GM12878 (cell line): Measurements from ENCODE around the gene DDX39B. TPM values are rescaled to one million over a fixed set of nuclear protein-coding genes. Genes with fewer than 3 reads are reported as not detected.

ENCODE experiments used
- BACH1 ChIP-seq: fragments of 450-650 bp; IDR thresholded peaks from 2 replicates; pipeline ENCODE4 v1.6.1; 2017; ENCODE audit warnings: mild to moderate bottlenecking, borderline replicate concordance
- CHD4 ChIP-seq: fragments of 200-600 bp; sonication (generic); IDR thresholded peaks from 2 replicates; pipeline ENCODE4 v1.6.1; 2016; ENCODE audit warnings: mild to moderate bottlenecking
- FOXM1 ChIP-seq: IDR thresholded peaks from 2 replicates; pipeline ENCODE4 v1.6.1; 2012; ENCODE audit warnings: low read depth, mild to moderate bottlenecking, inconsistent platforms, low read length, moderate library complexity
- NBN ChIP-seq: fragments of 450-650 bp; IDR thresholded peaks from 2 replicates; pipeline ENCODE4 v1.6.1; 2016
- NFYB ChIP-seq: IDR thresholded peaks from 2 replicates; pipeline ENCODE4 v1.6.1; 2011; ENCODE audit warnings: low read depth, mild to moderate bottlenecking, low read length, improper control_type of control experiment, moderate library complexity; ENCODE audit not compliant: insufficient read depth
- RBBP5 ChIP-seq: fragments of 200-600 bp; sonication (generic); conservative IDR thresholded peaks from 2 replicates; pipeline ENCODE4 v1.6.1; 2016
- SMC3 ChIP-seq: IDR thresholded peaks from 2 replicates; pipeline ENCODE4 v1.6.1; 2011; ENCODE audit warnings: low read length, improper control_type of control experiment, borderline replicate concordance
- polyA plus RNA-seq, 11 experiments: library from polyadenylated mRNA; depleted of rRNA in 4 of 11; unstranded in 6 of 11; stranded (reverse) in 5 of 11; fragments of >200 nt; fragmentation: Nextera tagmentation in 4 of 11; fragmentation: Illumina TruSeq in 1 of 11; extraction: Ambion mirVana in 4 of 11; extraction: Trizol in 1 of 11; gene quantifications; 1 replicate in 1 of 11; 2 replicates in 10 of 11; pipeline versions ENCODE4 v1.2.1 to v1.2.3, GENCODE V29; 2011 to 2016; ENCODE audit warnings: inconsistent platforms in 2 of 11, missing spikeins in 2 of 11, low read depth in 1 of 11
- total RNA-seq, 4 experiments: library from RNA; depleted of rRNA in 3 of 4; stranded (reverse); fragments of >200 nt in 3 of 4; fragmentation: Illumina TruSeq in 1 of 4; extraction: Trizol in 1 of 4; gene quantifications; 2 replicates each; pipeline versions ENCODE4 v1.2.1 to v1.2.3, GENCODE V29; 2013 to 2021
- TF ChIP-seq, protein P1 (sequence below): fragments of 450-650 bp; IDR thresholded peaks from 2 replicates; pipeline ENCODE4 v1.6.1; 2017; ENCODE audit warnings: antibody characterized with exemption, mild to moderate bottlenecking, moderate library complexity
- TF ChIP-seq, protein P2 (sequence below): fragments of 450-650 bp; conservative IDR thresholded peaks from 2 replicates; pipeline ENCODE4 v1.6.1; 2017; ENCODE audit warnings: mild to moderate bottlenecking, moderate library complexity
- TF ChIP-seq, protein P3 (sequence below): IDR thresholded peaks from 2 replicates; pipeline ENCODE4 v1.6.1; 2011; ENCODE audit warnings: mild to moderate bottlenecking, low read depth, low read length, moderate library complexity; ENCODE audit not compliant: insufficient replicate concordance
- TF ChIP-seq, protein P4 (sequence below): fragments of 450-650 bp; formaldehyde crosslinking; IDR thresholded peaks from 2 replicates; pipeline ENCODE4 v1.4.0; 2022; ENCODE audit warnings: mild to moderate bottlenecking, moderate library complexity
- TF ChIP-seq, protein P5 (sequence below): fragments of 450-650 bp; IDR thresholded peaks from 2 replicates; pipeline ENCODE4 v1.6.1; 2016; ENCODE audit warnings: mild to moderate bottlenecking
- TF ChIP-seq, protein P6 (sequence below): IDR thresholded peaks from 2 replicates; pipeline ENCODE4 v1.6.1; 2012; ENCODE audit warnings: improper control_type of control experiment, low read depth, low read length; ENCODE audit not compliant: insufficient replicate concordance

The DDX39B gene
- total and polyA plus RNA-seq, 10 of the 15 experiments (the other 5 are each of a cell fraction or from before 2014, with no cell fraction given), result 271 to 661 (median 330) TPM

DNA sequence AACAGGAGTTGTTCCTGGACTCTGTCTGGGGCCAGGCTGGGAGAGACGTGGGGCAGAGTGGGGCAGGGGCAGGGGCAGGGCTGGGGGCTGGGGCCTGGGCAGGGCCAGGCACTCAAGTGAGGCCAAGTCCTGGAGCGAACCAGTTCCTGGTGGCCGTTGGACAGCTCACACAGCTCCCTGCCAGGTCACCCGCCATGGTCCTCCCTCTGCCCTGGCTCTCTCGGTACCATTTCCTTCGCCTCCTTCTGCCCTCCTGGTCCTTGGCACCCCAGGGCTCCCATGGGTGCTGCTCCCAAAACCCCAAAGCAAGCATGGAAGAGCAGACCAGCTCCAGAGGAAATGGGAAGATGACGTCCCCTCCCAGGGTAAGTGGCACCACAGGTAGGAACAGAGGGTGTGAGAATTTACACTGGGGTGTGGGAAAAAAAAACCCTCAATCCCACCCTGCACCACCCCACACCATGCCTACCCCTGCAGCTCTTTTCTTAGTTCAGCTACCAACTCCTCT is 12.9 kb downstream of the DDX39B start, which contains the start of gene MCCD1 (continued):
- TF ChIP-seq, protein P1, sequence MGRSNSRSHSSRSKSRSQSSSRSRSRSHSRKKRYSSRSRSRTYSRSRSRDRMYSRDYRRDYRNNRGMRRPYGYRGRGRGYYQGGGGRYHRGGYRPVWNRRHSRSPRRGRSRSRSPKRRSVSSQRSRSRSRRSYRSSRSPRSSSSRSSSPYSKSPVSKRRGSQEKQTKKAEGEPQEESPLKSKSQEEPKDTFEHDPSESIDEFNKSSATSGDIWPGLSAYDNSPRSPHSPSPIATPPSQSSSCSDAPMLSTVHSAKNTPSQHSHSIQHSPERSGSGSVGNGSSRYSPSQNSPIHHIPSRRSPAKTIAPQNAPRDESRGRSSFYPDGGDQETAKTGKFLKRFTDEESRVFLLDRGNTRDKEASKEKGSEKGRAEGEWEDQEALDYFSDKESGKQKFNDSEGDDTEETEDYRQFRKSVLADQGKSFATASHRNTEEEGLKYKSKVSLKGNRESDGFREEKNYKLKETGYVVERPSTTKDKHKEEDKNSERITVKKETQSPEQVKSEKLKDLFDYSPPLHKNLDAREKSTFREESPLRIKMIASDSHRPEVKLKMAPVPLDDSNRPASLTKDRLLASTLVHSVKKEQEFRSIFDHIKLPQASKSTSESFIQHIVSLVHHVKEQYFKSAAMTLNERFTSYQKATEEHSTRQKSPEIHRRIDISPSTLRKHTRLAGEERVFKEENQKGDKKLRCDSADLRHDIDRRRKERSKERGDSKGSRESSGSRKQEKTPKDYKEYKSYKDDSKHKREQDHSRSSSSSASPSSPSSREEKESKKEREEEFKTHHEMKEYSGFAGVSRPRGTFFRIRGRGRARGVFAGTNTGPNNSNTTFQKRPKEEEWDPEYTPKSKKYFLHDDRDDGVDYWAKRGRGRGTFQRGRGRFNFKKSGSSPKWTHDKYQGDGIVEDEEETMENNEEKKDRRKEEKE, result no peak
- 0 out of 2 replicates have a peak, but pooled peaks have one; percentile 3 for TF ChIP-seq FOXM1
- no peak for TF ChIP-seq CHD4
- no peak for TF ChIP-seq RBBP5
- TF ChIP-seq NFYB, result no peak
- no peak for TF ChIP-seq NBN
- no peak for TF ChIP-seq BACH1
- no peak for TF ChIP-seq SMC3
- TF ChIP-seq, protein P2, sequence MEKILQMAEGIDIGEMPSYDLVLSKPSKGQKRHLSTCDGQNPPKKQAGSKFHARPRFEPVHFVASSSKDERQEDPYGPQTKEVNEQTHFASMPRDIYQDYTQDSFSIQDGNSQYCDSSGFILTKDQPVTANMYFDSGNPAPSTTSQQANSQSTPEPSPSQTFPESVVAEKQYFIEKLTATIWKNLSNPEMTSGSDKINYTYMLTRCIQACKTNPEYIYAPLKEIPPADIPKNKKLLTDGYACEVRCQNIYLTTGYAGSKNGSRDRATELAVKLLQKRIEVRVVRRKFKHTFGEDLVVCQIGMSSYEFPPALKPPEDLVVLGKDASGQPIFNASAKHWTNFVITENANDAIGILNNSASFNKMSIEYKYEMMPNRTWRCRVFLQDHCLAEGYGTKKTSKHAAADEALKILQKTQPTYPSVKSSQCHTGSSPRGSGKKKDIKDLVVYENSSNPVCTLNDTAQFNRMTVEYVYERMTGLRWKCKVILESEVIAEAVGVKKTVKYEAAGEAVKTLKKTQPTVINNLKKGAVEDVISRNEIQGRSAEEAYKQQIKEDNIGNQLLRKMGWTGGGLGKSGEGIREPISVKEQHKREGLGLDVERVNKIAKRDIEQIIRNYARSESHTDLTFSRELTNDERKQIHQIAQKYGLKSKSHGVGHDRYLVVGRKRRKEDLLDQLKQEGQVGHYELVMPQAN, result no peak
- TF ChIP-seq, protein P3, sequence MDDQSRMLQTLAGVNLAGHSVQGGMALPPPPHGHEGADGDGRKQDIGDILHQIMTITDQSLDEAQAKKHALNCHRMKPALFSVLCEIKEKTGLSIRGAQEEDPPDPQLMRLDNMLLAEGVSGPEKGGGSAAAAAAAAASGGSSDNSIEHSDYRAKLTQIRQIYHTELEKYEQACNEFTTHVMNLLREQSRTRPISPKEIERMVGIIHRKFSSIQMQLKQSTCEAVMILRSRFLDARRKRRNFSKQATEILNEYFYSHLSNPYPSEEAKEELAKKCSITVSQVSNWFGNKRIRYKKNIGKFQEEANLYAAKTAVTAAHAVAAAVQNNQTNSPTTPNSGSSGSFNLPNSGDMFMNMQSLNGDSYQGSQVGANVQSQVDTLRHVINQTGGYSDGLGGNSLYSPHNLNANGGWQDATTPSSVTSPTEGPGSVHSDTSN, result peak; percentile 16
- TF ChIP-seq, protein P4, sequence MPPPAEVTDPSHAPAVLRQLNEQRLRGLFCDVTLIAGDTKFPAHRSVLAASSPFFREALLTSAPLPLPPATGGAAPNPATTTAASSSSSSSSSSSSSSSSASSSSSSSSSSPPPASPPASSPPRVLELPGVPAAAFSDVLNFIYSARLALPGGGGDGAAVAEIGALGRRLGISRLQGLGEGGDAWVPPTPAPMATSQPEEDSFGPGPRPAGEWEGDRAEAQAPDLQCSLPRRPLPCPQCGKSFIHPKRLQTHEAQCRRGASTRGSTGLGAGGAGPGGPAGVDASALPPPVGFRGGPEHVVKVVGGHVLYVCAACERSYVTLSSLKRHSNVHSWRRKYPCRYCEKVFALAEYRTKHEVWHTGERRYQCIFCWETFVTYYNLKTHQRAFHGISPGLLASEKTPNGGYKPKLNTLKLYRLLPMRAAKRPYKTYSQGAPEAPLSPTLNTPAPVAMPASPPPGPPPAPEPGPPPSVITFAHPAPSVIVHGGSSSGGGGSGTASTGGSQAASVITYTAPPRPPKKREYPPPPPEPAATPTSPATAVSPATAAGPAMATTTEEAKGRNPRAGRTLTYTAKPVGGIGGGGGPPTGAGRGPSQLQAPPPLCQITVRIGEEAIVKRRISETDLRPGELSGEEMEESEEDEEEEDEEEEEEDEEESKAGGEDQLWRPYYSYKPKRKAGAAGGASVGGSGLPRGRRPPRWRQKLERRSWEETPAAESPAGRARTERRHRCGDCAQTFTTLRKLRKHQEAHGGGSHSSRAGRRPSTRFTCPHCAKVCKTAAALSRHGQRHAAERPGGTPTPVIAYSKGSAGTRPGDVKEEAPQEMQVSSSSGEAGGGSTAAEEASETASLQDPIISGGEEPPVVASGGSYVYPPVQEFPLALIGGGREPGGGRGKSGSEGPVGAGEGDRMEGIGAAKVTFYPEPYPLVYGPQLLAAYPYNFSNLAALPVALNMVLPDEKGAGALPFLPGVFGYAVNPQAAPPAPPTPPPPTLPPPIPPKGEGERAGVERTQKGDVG (CRISPR knock-in tag), result no peak
- TF ChIP-seq, protein P5, sequence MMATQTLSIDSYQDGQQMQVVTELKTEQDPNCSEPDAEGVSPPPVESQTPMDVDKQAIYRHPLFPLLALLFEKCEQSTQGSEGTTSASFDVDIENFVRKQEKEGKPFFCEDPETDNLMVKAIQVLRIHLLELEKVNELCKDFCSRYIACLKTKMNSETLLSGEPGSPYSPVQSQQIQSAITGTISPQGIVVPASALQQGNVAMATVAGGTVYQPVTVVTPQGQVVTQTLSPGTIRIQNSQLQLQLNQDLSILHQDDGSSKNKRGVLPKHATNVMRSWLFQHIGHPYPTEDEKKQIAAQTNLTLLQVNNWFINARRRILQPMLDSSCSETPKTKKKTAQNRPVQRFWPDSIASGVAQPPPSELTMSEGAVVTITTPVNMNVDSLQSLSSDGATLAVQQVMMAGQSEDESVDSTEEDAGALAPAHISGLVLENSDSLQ, result no peak
- TF ChIP-seq, protein P6, sequence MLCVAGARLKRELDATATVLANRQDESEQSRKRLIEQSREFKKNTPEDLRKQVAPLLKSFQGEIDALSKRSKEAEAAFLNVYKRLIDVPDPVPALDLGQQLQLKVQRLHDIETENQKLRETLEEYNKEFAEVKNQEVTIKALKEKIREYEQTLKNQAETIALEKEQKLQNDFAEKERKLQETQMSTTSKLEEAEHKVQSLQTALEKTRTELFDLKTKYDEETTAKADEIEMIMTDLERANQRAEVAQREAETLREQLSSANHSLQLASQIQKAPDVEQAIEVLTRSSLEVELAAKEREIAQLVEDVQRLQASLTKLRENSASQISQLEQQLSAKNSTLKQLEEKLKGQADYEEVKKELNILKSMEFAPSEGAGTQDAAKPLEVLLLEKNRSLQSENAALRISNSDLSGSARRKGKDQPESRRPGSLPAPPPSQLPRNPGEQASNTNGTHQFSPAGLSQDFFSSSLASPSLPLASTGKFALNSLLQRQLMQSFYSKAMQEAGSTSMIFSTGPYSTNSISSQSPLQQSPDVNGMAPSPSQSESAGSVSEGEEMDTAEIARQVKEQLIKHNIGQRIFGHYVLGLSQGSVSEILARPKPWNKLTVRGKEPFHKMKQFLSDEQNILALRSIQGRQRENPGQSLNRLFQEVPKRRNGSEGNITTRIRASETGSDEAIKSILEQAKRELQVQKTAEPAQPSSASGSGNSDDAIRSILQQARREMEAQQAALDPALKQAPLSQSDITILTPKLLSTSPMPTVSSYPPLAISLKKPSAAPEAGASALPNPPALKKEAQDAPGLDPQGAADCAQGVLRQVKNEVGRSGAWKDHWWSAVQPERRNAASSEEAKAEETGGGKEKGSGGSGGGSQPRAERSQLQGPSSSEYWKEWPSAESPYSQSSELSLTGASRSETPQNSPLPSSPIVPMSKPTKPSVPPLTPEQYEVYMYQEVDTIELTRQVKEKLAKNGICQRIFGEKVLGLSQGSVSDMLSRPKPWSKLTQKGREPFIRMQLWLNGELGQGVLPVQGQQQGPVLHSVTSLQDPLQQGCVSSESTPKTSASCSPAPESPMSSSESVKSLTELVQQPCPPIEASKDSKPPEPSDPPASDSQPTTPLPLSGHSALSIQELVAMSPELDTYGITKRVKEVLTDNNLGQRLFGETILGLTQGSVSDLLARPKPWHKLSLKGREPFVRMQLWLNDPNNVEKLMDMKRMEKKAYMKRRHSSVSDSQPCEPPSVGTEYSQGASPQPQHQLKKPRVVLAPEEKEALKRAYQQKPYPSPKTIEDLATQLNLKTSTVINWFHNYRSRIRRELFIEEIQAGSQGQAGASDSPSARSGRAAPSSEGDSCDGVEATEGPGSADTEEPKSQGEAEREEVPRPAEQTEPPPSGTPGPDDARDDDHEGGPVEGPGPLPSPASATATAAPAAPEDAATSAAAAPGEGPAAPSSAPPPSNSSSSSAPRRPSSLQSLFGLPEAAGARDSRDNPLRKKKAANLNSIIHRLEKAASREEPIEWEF, result no peak
